Suprapubic skin (tissue), 4 donors: Measurements from ENCODE around the gene CCDC148. TPM values are rescaled to one million over a fixed set of nuclear protein-coding genes. Genes with fewer than 3 reads are reported as not detected.
"Not testable (repeated sequence)": the region's sequence is repeated elsewhere in the genome, so short reads cannot be mapped to it uniquely, and the experiment has no call there.

ENCODE experiments used
- DNase-seq, 2 donors: peaks; one replicate each; pipeline ENCODE4 v3.0.0-alpha.2; 2019; ENCODE audit warnings: low spot score in 2 of 2
- H3K27ac ChIP-seq: fragments of 200-600 bp; sonication (generic); one replicate; pipeline ENCODE4 v1.5.1; 2019
- H3K27me3 ChIP-seq: fragments of 200-600 bp; sonication (generic); one replicate; pipeline ENCODE4 v1.5.1; 2019
- H3K36me3 ChIP-seq: fragments of 200-600 bp; sonication (generic); one replicate; pipeline ENCODE4 v1.5.1; 2019
- H3K4me1 ChIP-seq: fragments of 200-600 bp; sonication (generic); one replicate; pipeline ENCODE4 v1.5.1; 2019
- H3K4me3 ChIP-seq: fragments of 200-600 bp; sonication (generic); one replicate; pipeline ENCODE4 v1.5.1; 2019; ENCODE audit warnings: mild to moderate bottlenecking
- H3K9me3 ChIP-seq: fragments of 200-600 bp; sonication (generic); one replicate; pipeline ENCODE4 v1.5.1; 2019
- EP300 ChIP-seq: sonication (generic); formaldehyde crosslinking; IDR thresholded peaks from one replicate; pipeline ENCODE4 v1.6.1; 2017; ENCODE audit warnings: antibody characterized with exemption
- POLR2A ChIP-seq, 2 donors: fragments of 450-650 bp; IDR thresholded peaks; one replicate each; pipeline ENCODE4 v1.6.1; 2017; ENCODE audit warnings: antibody characterized with exemption in 2 of 2, mild to moderate bottlenecking in 2 of 2, moderate library complexity in 2 of 2
- POLR2AphosphoS5 ChIP-seq, 3 donors: sonication (generic); formaldehyde crosslinking; IDR thresholded peaks; one replicate each; pipeline ENCODE4 v1.6.1; 2017; ENCODE audit warnings: antibody characterized with exemption in 3 of 3
- WGBS: methylation state at CpG from one replicate; pipeline ENCODE4 v1.1.5; 2018; 5-methylcytosine and 5-hydroxymethylcytosine counted together
- total RNA-seq, 4 donors: library from RNA; depleted of rRNA; stranded (reverse); fragments of >200 nt; gene quantifications; one replicate each; pipeline ENCODE4 v1.1.0, GENCODE V29; 2016
- TF ChIP-seq, protein P1 (sequence below), 2 donors: fragments of 200-600 bp in 1 of 2; fragments of 450-650 bp in 1 of 2; sonication (generic) in 1 of 2; IDR thresholded peaks; one replicate each; pipeline ENCODE4 v1.5.1; 2016 to 2019; ENCODE audit warnings: antibody characterized with exemption in 2 of 2, mild to moderate bottlenecking in 1 of 2, moderate library complexity in 1 of 2

CCDC148 gene
- total RNA-seq, 4 donors from 2014 or later, result 0.29 to 0.72 (median 0.42) TPM; not detected in 1

DNA sequence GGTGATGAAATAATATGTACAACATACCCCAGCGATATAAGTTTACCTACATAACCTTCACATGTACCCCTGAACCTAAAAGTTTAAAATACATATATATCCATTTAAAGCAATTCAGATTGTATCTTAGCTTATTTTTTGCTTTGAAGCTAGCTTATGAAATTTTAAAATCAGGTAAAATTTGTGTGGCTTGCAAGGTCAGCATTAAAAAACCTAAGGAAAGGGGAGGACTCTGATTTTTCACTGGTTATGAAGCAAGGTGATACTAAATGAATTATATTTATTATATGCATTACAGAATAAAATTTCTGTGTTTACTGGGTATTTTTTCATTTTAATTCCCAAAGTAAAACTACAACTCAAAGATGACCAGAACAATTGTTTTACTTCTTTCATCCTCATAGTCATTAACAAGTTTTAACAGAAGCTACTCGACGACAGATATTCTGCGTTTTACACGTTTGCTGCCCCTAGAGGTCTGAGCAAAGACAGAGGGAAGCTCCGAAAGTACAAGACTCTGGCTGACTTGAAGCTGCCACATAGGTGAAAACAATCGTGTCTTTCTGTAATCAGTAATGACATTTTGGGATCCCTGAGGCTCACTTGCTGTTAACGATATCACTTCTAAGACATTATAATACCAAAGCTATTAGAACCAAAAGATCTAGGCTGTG, 17.3 kb upstream of the CCDC148 start:
- Histone ChIP-seq H3K36me3 (no peaks in the 10 kb centered on the region), H3K4me1 (peaks cover 15% of the 10 kb centered on the region), H3K9me3 (peaks cover 4% of the 10 kb centered on the region), H3K27me3 (no peaks in the 10 kb centered on the region), H3K4me3 (no peak overlapping the region), H3K27ac (no peak overlapping the region)
- no peak for TF ChIP-seq EP300
- 89% methylated on average over 8 of the region's 8 CpGs for WGBS
- DNase-seq, result no peak

DNA sequence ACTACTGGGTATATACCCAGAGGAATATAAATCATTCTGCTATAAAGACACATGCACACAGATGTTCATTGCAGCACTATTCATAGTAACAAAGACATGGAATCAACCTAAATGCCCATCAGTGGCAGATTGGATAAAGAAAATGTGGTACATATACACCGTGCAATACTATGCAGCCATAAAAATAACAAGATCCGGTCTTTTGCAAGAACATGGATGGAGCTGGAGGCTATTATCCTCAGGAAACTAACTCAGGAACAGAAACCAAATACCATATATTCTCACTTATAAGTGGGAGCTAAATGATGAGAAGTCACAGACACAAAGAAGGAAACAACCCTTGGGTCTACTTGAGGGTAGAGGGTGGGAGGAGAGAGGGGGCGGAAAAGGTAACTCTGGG, 16.7 kb upstream of the CCDC148 start:
- not testable (repeated sequence) for H3K4me3 ChIP-seq, H3K36me3 ChIP-seq, H3K4me1 ChIP-seq, H3K27me3 ChIP-seq, H3K9me3 ChIP-seq, H3K27ac ChIP-seq, DNase-seq
- 92% methylated on average over 3 of the region's 3 CpGs for WGBS

DNA sequence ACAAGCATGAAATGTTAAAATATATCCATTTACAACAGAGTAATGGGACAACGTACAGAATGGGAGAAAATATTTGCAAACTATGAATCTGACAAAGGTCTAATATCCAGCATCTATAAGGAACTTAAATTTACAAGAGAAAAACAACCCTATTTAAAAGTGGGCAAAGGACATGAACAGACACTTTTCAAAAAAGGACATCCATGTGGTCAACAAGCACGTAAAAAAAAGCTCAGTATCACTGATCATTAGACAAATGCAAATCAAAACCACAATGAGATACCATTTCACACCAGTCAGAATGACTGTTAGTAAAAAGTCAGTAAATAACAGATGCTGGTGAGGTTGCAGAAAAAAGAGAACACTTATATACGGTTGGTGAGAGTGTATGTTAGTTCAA, 16.3 kb upstream of the CCDC148 start:
- H3K9me3 ChIP-seq, H3K27me3 ChIP-seq, H3K4me1 ChIP-seq, DNase-seq, H3K36me3 ChIP-seq, H3K27ac ChIP-seq, H3K4me3 ChIP-seq: not testable (repeated sequence)
- WGBS, result 95% methylated on average over 3 of the region's 3 CpGs

DNA sequence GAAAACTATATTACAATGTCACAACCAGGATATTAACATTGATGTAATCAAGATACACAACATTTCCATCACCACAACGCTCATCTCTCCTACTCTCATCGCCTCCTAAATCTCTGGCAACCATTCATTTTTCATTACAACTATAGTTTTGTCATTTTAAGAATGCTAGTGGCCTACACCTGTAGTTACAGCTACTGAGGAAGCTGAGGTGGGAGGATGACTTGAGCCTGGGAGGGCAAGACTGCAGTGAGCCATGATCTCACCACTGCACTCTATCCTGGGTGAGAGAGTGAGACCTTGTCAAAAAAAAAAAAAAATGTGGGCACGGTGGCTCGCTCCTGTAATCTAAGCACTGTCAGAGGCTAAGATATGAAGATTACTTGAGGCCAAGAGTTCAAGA, 10.7 kb upstream of the CCDC148 start:
- Histone ChIP-seq H3K4me3 (no peak overlapping the region), H3K27ac (no peak overlapping the region), H3K27me3 (no peaks in the 10 kb centered on the region), H3K9me3 (no peaks in the 10 kb centered on the region), H3K4me1 (peaks cover 7% of the 10 kb centered on the region), H3K36me3 (no peaks in the 10 kb centered on the region)
- no peak for DNase-seq
- no peak for TF ChIP-seq POLR2A (IDR thresholded peaks at IDR 0.05)
- no peak for TF ChIP-seq POLR2AphosphoS5 (IDR thresholded peaks at IDR 0.05)
- TF ChIP-seq, protein P1, sequence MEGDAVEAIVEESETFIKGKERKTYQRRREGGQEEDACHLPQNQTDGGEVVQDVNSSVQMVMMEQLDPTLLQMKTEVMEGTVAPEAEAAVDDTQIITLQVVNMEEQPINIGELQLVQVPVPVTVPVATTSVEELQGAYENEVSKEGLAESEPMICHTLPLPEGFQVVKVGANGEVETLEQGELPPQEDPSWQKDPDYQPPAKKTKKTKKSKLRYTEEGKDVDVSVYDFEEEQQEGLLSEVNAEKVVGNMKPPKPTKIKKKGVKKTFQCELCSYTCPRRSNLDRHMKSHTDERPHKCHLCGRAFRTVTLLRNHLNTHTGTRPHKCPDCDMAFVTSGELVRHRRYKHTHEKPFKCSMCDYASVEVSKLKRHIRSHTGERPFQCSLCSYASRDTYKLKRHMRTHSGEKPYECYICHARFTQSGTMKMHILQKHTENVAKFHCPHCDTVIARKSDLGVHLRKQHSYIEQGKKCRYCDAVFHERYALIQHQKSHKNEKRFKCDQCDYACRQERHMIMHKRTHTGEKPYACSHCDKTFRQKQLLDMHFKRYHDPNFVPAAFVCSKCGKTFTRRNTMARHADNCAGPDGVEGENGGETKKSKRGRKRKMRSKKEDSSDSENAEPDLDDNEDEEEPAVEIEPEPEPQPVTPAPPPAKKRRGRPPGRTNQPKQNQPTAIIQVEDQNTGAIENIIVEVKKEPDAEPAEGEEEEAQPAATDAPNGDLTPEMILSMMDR (IDR thresholded peaks at IDR 0.05), result no peak
- TF ChIP-seq EP300, result no peak
- 92% methylated on average over 4 of the region's 4 CpGs for WGBS

DNA sequence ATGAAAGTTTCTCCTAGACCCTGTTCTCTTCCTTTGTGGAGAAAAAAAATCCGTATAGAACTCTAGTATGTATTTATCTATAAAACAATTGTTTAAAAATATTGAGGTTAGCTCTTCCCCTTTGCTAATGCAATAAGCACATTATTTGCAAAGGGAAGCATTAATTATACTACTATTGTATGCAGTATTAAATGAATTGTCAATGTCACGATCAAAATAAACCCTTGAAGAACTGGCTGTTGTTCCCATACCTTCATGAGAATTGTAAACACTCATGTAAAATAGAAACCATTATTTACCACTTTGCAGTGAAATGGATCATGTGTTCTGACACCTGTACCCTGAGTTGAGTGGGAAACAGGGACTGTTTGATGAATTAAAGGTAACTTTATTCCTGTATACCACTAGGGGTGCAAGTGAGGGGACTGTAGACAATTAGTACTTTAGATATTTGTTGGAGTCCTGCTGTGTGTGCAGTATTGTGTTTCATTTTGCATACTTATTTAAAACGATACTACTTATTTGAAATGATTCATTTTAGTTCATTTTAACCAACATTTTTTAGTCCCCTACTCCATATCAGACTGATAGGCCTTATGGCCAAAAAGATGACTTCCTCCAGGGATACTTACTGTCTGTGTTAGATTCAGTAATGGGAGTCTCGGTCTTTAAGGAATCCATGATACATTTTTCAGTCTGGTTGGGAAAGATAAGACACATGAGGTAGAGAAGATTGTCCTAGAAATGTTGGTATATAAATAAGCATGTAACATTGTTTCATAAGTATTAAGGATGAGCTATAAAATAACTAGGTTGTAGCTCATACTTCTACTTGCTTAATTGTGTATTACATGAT, 8.1 kb upstream of the CCDC148 start:
- Histone ChIP-seq H3K36me3 (no peaks in the 10 kb centered on the region), H3K4me3 (no peak overlapping the region), H3K27me3 (no peaks in the 10 kb centered on the region), H3K9me3 (no peaks in the 10 kb centered on the region), H3K4me1 (peaks cover 28% of the 10 kb centered on the region), H3K27ac (no peak overlapping the region)
- WGBS, result 84% methylated on average over 4 of the region's 4 CpGs
- no peak for DNase-seq
- TF ChIP-seq EP300, result no peak
- TF ChIP-seq, protein P1 (IDR thresholded peaks at IDR 0.05), result peak in 1 of 2 donors; percentile 41

DNA sequence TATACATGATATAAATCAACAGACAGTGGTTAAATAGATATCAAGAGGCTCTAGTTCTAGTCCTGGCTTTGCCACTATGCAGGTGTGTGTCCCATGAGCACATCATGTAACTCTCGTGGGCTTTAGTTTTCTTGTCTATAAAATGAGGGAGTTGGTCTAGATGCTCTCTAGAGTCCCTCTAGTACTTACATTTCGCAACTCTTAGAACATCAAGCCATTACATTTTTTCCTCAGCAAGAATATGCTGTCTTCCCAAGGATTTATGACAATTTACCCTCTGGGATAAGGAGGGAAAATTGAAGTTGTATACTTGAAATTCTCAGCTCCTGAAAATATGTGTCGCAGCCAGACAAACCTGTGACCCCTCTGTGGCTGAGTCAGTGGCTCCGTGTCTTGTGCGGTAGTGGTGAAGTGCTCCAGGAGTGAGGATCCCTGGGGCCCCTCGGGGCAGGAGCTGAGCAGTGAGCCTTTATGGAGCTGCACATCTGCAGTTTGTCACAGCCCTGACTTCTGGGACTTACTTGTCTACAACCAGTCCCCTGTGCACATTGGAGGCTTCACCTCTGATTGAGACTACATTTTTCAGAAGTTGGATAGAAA, 7.0 kb upstream of the CCDC148 start:
- DNase-seq, result no peak
- Histone ChIP-seq H3K27ac (no peak overlapping the region), H3K36me3 (no peaks in the 10 kb centered on the region), H3K4me1 (peaks cover 38% of the 10 kb centered on the region), H3K9me3 (no peaks in the 10 kb centered on the region), H3K4me3 (no peak overlapping the region), H3K27me3 (no peaks in the 10 kb centered on the region)
- TF ChIP-seq, protein P1 (IDR thresholded peaks at IDR 0.05), result no peak
- TF ChIP-seq POLR2A (IDR thresholded peaks at IDR 0.05) (no peak), POLR2AphosphoS5 (IDR thresholded peaks at IDR 0.05) (no peak), EP300 (no peak)
- 65% methylated on average over 6 of the region's 6 CpGs for WGBS
